DOHH2 (cell line): ENCODE measurements around the gene GLI3.

Source experiments
- H3F3A ChIP-seq: fragments of 200-600 bp; sonication (generic), shearing (Covaris generic); 2 replicates; pipeline ENCODE4 v1.6.0; 2016; ENCODE audit warnings: antibody characterized with exemption, mild to moderate bottlenecking; ENCODE audit not compliant: control insufficient read depth, insufficient read depth
- H3K27ac ChIP-seq: fragments of 200-600 bp; sonication (generic); 2 replicates; pipeline ENCODE4 v1.5.1; 2014; ENCODE audit warnings: low read depth, mild to moderate bottlenecking, low read length, moderate library complexity
- H3K27me3 ChIP-seq: fragments of 200-600 bp; sonication (generic); 2 replicates; pipeline ENCODE4 v1.6.1; 2014; ENCODE audit warnings: mild to moderate bottlenecking, low read length, mixed read lengths; ENCODE audit not compliant: control insufficient read depth
- H3K36me3 ChIP-seq: fragments of 200-600 bp; sonication (generic); 2 replicates; pipeline ENCODE4 v1.6.1; 2014; ENCODE audit warnings: mild to moderate bottlenecking, low read length, moderate library complexity, mixed read lengths; ENCODE audit not compliant: control insufficient read depth
- H3K4me1 ChIP-seq: fragments of 200-600 bp; sonication (generic); 2 replicates; pipeline ENCODE4 v1.6.1; 2014; ENCODE audit warnings: mild to moderate bottlenecking, low read length, mixed read lengths; ENCODE audit not compliant: control insufficient read depth
- H3K4me2 ChIP-seq: fragments of 200-600 bp; sonication (generic); 2 replicates; pipeline ENCODE4 v1.6.0; 2014; ENCODE audit warnings: mild to moderate bottlenecking, low read length, moderate library complexity
- H3K4me3 ChIP-seq: fragments of 200-600 bp; sonication (generic); 2 replicates; pipeline ENCODE4 v1.5.1; 2014; ENCODE audit warnings: mild to moderate bottlenecking, low read length, mixed read lengths
- H3K79me2 ChIP-seq: fragments of 200-600 bp; sonication (generic); 2 replicates; pipeline ENCODE4 v1.6.1; 2014; ENCODE audit warnings: mild to moderate bottlenecking, low read length, mixed read lengths; ENCODE audit not compliant: control insufficient read depth
- H3K9me2 ChIP-seq: fragments of 200-600 bp; sonication (generic); replicated peaks from 2 replicates; pipeline ENCODE4 v1.6.1; 2014; ENCODE audit warnings: mild to moderate bottlenecking, low read length, mixed read lengths; ENCODE audit not compliant: control insufficient read depth
- H3K9me3 ChIP-seq: fragments of 200-600 bp; sonication (generic); 2 replicates; pipeline ENCODE4 v1.6.1; 2014; ENCODE audit warnings: antibody characterized with exemption, low read length, mixed read lengths; ENCODE audit not compliant: control insufficient read depth, insufficient read depth
- H4K20me1 ChIP-seq: fragments of 200-600 bp; sonication (generic); 2 replicates; pipeline ENCODE4 v1.6.0; 2014; ENCODE audit warnings: low read depth, mild to moderate bottlenecking, antibody characterized with exemption, low read length, moderate library complexity; ENCODE audit not compliant: control insufficient read depth, insufficient read depth
- CTCF ChIP-seq: fragments of 200-600 bp; sonication (generic); IDR thresholded peaks from one replicate; pipeline ENCODE4 v1.5.1; 2014; ENCODE audit warnings: antibody characterized with exemption, mild to moderate bottlenecking, low read depth, low read length; ENCODE audit not compliant: poor library complexity, severe bottlenecking
- EZH2phosphoT487 ChIP-seq: fragments of 200-600 bp; sonication (generic); IDR thresholded peaks from 2 replicates; pipeline ENCODE4 v1.6.1; 2017; ENCODE audit warnings: borderline replicate concordance, mild to moderate bottlenecking, antibody characterized with exemption, low read length, moderate library complexity, mixed read lengths

GLI3 gene

GRCh38 chr7:41931263-41931646 is 305.8 kb downstream of the GLI3 start:
- Histone ChIP-seq H3F3A (no peaks in the 10 kb centered on the region), H3K36me3 (no peaks in the 10 kb centered on the region), H3K4me2 (no peak overlapping the region), H3K27me3 (peaks cover 2% of the 10 kb centered on the region; the same call in 1 of the 2 replicates), H3K79me2 (no peaks in the 10 kb centered on the region), H3K4me1 (no peaks in the 10 kb centered on the region), H3K9me2 (no peaks in the 10 kb centered on the region), H3K9me3 (no peaks in the 10 kb centered on the region), H4K20me1 (no peaks in the 10 kb centered on the region), H3K4me3 (no peak overlapping the region), H3K27ac (no peak overlapping the region)
- TF ChIP-seq CTCF (no peak), EZH2phosphoT487 (no peak)

GRCh38 chr7:41930538-41931262 is 306.3 kb downstream of the GLI3 start:
- no peaks in the 10 kb centered on the region for H4K20me1 ChIP-seq
- no peak overlapping the region for H3K4me2 ChIP-seq
- no peaks in the 10 kb centered on the region for H3K27me3 ChIP-seq
- no peaks in the 10 kb centered on the region for H3K36me3 ChIP-seq
- no peak overlapping the region for H3K4me3 ChIP-seq
- H3K9me2 ChIP-seq: no peaks in the 10 kb centered on the region
- H3K27ac ChIP-seq: no peak overlapping the region
- H3F3A ChIP-seq: no peaks in the 10 kb centered on the region
- no peak for TF ChIP-seq CTCF
- TF ChIP-seq EZH2phosphoT487: no peak
- no peaks in the 10 kb centered on the region for H3K9me3 ChIP-seq
- H3K4me1 ChIP-seq: no peaks in the 10 kb centered on the region
- H3K79me2 ChIP-seq: no peaks in the 10 kb centered on the region

- TF ChIP-seq CTCF: no peak
- no peak for TF ChIP-seq EZH2phosphoT487
- no peaks in the 10 kb centered on the region for H3K9me2 ChIP-seq
Observed at GRCh38 chr7:41928781-41929180, 308.2 kb downstream of the GLI3 start.

More at GRCh38 chr7:41928781-41929180, 308.2 kb downstream of the GLI3 start:
- Histone ChIP-seq H3K9me3 (no peaks in the 10 kb centered on the region), H3K4me1 (no peaks in the 10 kb centered on the region), H3K36me3 (no peaks in the 10 kb centered on the region), H4K20me1 (no peaks in the 10 kb centered on the region), H3K4me3 (no peak overlapping the region), H3K79me2 (no peaks in the 10 kb centered on the region), H3K4me2 (no peak overlapping the region), H3K27ac (no peak overlapping the region), H3F3A (no peaks in the 10 kb centered on the region), H3K27me3 (peaks cover 4% of the 10 kb centered on the region; the same call in 1 of the 2 replicates)
